ENCODE results near the gene DOCK2.
"Not testable (repeated sequence)": the region's sequence is repeated elsewhere in the genome, so short reads cannot be mapped to it uniquely, and the experiment has no call there.

DOCK2 gene

GRCh38 chr5:169946743-169947295, 309.7 kb downstream of the DOCK2 start:
- ChIA-PET POLR2A (no interaction called here), CTCF (no interaction called here)
- H3K4me3 ChIP-seq (ENCODE audit: low read depth, low read length): no peak overlapping the region
- TF ChIP-seq ZNF132 (tag by site-specific recombination; IDR thresholded peaks at IDR 0.05; ENCODE audit: borderline replicate concordance) (no peak), ZNF571 (tag by site-specific recombination; IDR thresholded peaks at IDR 0.05) (no peak), OSR2 (tag by site-specific recombination; IDR thresholded peaks at IDR 0.05) (no peak), ZFHX2 (tag by site-specific recombination; conservative IDR thresholded peaks at IDR 0.05) (no peak), ZNF624 (tag by site-specific recombination; IDR thresholded peaks at IDR 0.05) (no peak), ZNF548 (tag by site-specific recombination; IDR thresholded peaks at IDR 0.05) (no peak), BCL11A (tag by site-specific recombination; IDR thresholded peaks at IDR 0.05; ENCODE audit: low read depth) (no peak), ZNF211 (tag by site-specific recombination; IDR thresholded peaks at IDR 0.05; ENCODE audit: low read depth) (no peak), ZNF677 (tag by site-specific recombination; IDR thresholded peaks at IDR 0.05) (no peak), ZNF549 (tag by site-specific recombination; IDR thresholded peaks at IDR 0.05) (no peak), ZSCAN23 (tag by site-specific recombination; IDR thresholded peaks at IDR 0.05) (no peak), ZBTB26 (tag by site-specific recombination; optimal IDR thresholded peaks at IDR 0.05) (no peak), ZNF530 (tag by site-specific recombination; IDR thresholded peaks at IDR 0.05; ENCODE audit: low read depth) (no peak), ZNF10 (tag by site-specific recombination; IDR thresholded peaks at IDR 0.05) (no peak), SP3 (tag by site-specific recombination; IDR thresholded peaks at IDR 0.05) (no peak), ZNF148 (tag by site-specific recombination; IDR thresholded peaks at IDR 0.05; ENCODE audit: borderline replicate concordance) (no peak), GLIS1 (tag by site-specific recombination; IDR thresholded peaks at IDR 0.05) (no peak)
- no peaks in the 10 kb centered on the region for H3K4me1 ChIP-seq (ENCODE audit: control insufficient read depth, insufficient read depth, low read length)
- H3K27ac ChIP-seq (ENCODE audit: extremely low read depth, low read depth, low read length): no peak overlapping the region
- H3K9me3 ChIP-seq (ENCODE audit: control insufficient read depth, insufficient read depth, low read depth, low read length): no peaks in the 10 kb centered on the region
- no peaks in the 10 kb centered on the region for H3K36me3 ChIP-seq (ENCODE audit: control insufficient read depth in 2 of 2, insufficient read depth in 1 of 2, low read length in 2 of 2)

- no peaks in the 10 kb centered on the region for H3K9me3 ChIP-seq (ENCODE audit: control insufficient read depth, insufficient read depth, low read depth, low read length)
- no peaks in the 10 kb centered on the region for H3K36me3 ChIP-seq (ENCODE audit: control insufficient read depth in 2 of 2, insufficient read depth in 1 of 2, low read length in 2 of 2)
- H3K27ac ChIP-seq (ENCODE audit: extremely low read depth, low read depth, low read length): no peak overlapping the region
- POLR2A ChIA-PET: no interaction called here
- H3K4me1 ChIP-seq (ENCODE audit: control insufficient read depth, insufficient read depth, low read length): no peaks in the 10 kb centered on the region
- CTCF ChIA-PET: interaction anchor here (1.2 to 2.3 kb wide), 2 partner anchors 30 to 121 kb away, joined by 4 to 6 read pairs; partner anchors contain the start of gene INSYN2B
- no peak overlapping the region for H3K4me3 ChIP-seq (ENCODE audit: low read depth, low read length)
- TF ChIP-seq IKZF3 (tag by site-specific recombination; IDR thresholded peaks at IDR 0.05): no peak
- no peak for TF ChIP-seq SCRT2 (tag by site-specific recombination; IDR thresholded peaks at IDR 0.05)
- TF ChIP-seq SP7 (tag by site-specific recombination; IDR thresholded peaks at IDR 0.05): no peak
- TF ChIP-seq ZNF513 (tag by site-specific recombination; IDR thresholded peaks at IDR 0.05): no peak
- no peak for TF ChIP-seq ZNF10 (tag by site-specific recombination; IDR thresholded peaks at IDR 0.05)
- no peak for TF ChIP-seq ZNF184 (tag by site-specific recombination; IDR thresholded peaks at IDR 0.05)
- no peak for TF ChIP-seq EGR2 (tag by site-specific recombination; IDR thresholded peaks at IDR 0.05; ENCODE audit: low read depth)
- no peak for TF ChIP-seq ZNF626 (tag by site-specific recombination; IDR thresholded peaks at IDR 0.05)
- TF ChIP-seq ZNF394 (tag by site-specific recombination; IDR thresholded peaks at IDR 0.05; ENCODE audit: borderline replicate concordance): no peak
- no peak for TF ChIP-seq ZNF510 (tag by site-specific recombination; IDR thresholded peaks at IDR 0.05; ENCODE audit: insufficient replicate concordance)
Measured at GRCh38 chr5:169950333-169950732, 313.3 kb downstream of the DOCK2 start.

GRCh38 chr5:169953196-169953595, 316.1 kb downstream of the DOCK2 start:
- POLR2A ChIA-PET; H3K9me3 ChIP-seq (ENCODE audit: control insufficient read depth, insufficient read depth, low read depth, low read length); H3K36me3 ChIP-seq (ENCODE audit: control insufficient read depth in 2 of 2, insufficient read depth in 1 of 2, low read length in 2 of 2); H3K4me1 ChIP-seq (ENCODE audit: control insufficient read depth, insufficient read depth, low read length); H3K4me3 ChIP-seq (ENCODE audit: low read depth, low read length); H3K27ac ChIP-seq (ENCODE audit: extremely low read depth, low read depth, low read length): not testable (repeated sequence)
- CTCF ChIA-PET: interaction anchor here (0.5 to 1.0 kb wide), 2 partner anchors 33 to 1006 kb away, joined by 3 read pairs; no protein-coding TSS in a partner anchor

Measured in HEK293 (cell line).